ENCODE measurements around the gene FANCD2OS.
"Not testable (repeated sequence)": the region's sequence is repeated elsewhere in the genome, so short reads cannot be mapped to it uniquely, and the experiment has no call there.

Gene FANCD2OS

GRCh38 chr3:10085738-10086137, 22.3 kb downstream of the FANCD2OS start:
- DNase-seq (ENCODE audit: low read depth, low spot score), result no peak
- POLR2A ChIA-PET, result no interaction called here
- no peak for TF ChIP-seq CTCF (IDR thresholded peaks at IDR 0.05; ENCODE audit: insufficient read depth, low read length, missing control alignments)
- no peak overlapping the region for H3K4me3 ChIP-seq (ENCODE audit: low read depth, low read length)
- CTCF ChIA-PET, result no interaction called here

GRCh38 chr3:10081871-10082270, 26.2 kb downstream of the FANCD2OS start:
- DNase-seq (ENCODE audit: low read depth, low spot score), result no peak
- POLR2A ChIA-PET, result no interaction called here
- H3K4me3 ChIP-seq (ENCODE audit: low read depth, low read length), result no peak overlapping the region
- CTCF ChIA-PET, result interaction anchor here (1.0 kb wide), 1 partner anchor 181 kb away, joined by 3 read pairs; no protein-coding TSS in a partner anchor
- no peak for TF ChIP-seq CTCF (IDR thresholded peaks at IDR 0.05; ENCODE audit: insufficient read depth, low read length, missing control alignments)

GRCh38 chr3:10074666-10075065, 33.4 kb downstream of the FANCD2OS start:
- no peak for TF ChIP-seq CTCF (IDR thresholded peaks at IDR 0.05; ENCODE audit: insufficient read depth, low read length, missing control alignments)
- no peak overlapping the region for H3K4me3 ChIP-seq (ENCODE audit: low read depth, low read length)
- POLR2A ChIA-PET, result no interaction called here
- CTCF ChIA-PET, result interaction anchor here (1.4 kb wide), 1 partner anchor 128 kb away, joined by 4 read pairs; no protein-coding TSS in a partner anchor
- no peak for DNase-seq (ENCODE audit: low read depth, low spot score)

- POLR2A ChIA-PET; CTCF ChIA-PET; H3K4me3 ChIP-seq (ENCODE audit: low read depth, low read length); DNase-seq (ENCODE audit: low read depth, low spot score): not testable (repeated sequence)
Observed at GRCh38 chr3:10070077-10070476, 38.0 kb downstream of the FANCD2OS start.

- no peak for TF ChIP-seq CTCF (IDR thresholded peaks at IDR 0.05; ENCODE audit: insufficient read depth, low read length, missing control alignments)
- DNase-seq (ENCODE audit: low read depth, low spot score), result no peak
- ChIA-PET CTCF (no interaction called here), POLR2A (no interaction called here)
- no peak overlapping the region for H3K4me3 ChIP-seq (ENCODE audit: low read depth, low read length)
Observed at GRCh38 chr3:10055097-10055496, 53.0 kb downstream of the FANCD2OS start.

Measured in AG04449 (cell line).